Measurements from ENCODE around the gene ATG4D.

- TF ChIP-seq, protein P1, sequence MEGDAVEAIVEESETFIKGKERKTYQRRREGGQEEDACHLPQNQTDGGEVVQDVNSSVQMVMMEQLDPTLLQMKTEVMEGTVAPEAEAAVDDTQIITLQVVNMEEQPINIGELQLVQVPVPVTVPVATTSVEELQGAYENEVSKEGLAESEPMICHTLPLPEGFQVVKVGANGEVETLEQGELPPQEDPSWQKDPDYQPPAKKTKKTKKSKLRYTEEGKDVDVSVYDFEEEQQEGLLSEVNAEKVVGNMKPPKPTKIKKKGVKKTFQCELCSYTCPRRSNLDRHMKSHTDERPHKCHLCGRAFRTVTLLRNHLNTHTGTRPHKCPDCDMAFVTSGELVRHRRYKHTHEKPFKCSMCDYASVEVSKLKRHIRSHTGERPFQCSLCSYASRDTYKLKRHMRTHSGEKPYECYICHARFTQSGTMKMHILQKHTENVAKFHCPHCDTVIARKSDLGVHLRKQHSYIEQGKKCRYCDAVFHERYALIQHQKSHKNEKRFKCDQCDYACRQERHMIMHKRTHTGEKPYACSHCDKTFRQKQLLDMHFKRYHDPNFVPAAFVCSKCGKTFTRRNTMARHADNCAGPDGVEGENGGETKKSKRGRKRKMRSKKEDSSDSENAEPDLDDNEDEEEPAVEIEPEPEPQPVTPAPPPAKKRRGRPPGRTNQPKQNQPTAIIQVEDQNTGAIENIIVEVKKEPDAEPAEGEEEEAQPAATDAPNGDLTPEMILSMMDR (IDR thresholded peaks at IDR 0.05): no peak
- TF ChIP-seq ZFX (IDR thresholded peaks at IDR 0.05; ENCODE audit: borderline replicate concordance): no peak
Observed at GRCh38 chr19:10520652-10521318, 22.9 kb upstream of the ATG4D start.
